ENCODE measurements around the gene SAA2. TPM values are rescaled to one million over a fixed set of nuclear protein-coding genes. Genes with fewer than 3 reads are reported as not detected.
"Not testable (repeated sequence)": the region's sequence is repeated elsewhere in the genome, so short reads cannot be mapped to it uniquely, and the experiment has no call there.

SAA2 gene
- total RNA-seq, 1 donor: not detected

GRCh38 chr11:18277565-18278271, 29.2 kb upstream of the SAA2 start:
- no peak overlapping the region for H3K4me3 ChIP-seq (ENCODE audit: low read depth, low read length)
- no peak for TF ChIP-seq CTCF (IDR thresholded peaks at IDR 0.05; ENCODE audit: insufficient read depth, low read length)
- no peak for DNase-seq (ENCODE audit: low read depth)

GRCh38 chr11:18271206-18271605, 22.7 kb upstream of the SAA2 start:
- TF ChIP-seq CTCF (IDR thresholded peaks at IDR 0.05; ENCODE audit: insufficient read depth, low read length): no peak
- DNase-seq (ENCODE audit: low read depth): no peak
- H3K4me3 ChIP-seq (ENCODE audit: low read depth, low read length): no peak overlapping the region

GRCh38 chr11:18270102-18270501, 21.6 kb upstream of the SAA2 start:
- H3K4me3 ChIP-seq (ENCODE audit: low read depth, low read length): no peak overlapping the region
- no peak for TF ChIP-seq CTCF (IDR thresholded peaks at IDR 0.05; ENCODE audit: insufficient read depth, low read length)
- DNase-seq (ENCODE audit: low read depth): no peak

GRCh38 chr11:18269252-18269651, 20.8 kb upstream of the SAA2 start:
- DNase-seq (ENCODE audit: low read depth); H3K4me3 ChIP-seq (ENCODE audit: low read depth, low read length): not testable (repeated sequence)

- H3K4me3 ChIP-seq (ENCODE audit: low read depth, low read length); DNase-seq (ENCODE audit: low read depth): not testable (repeated sequence)
These were observed 19.1 kb upstream of the SAA2 start for GRCh38 chr11:18267335-18268133.

- no peak for TF ChIP-seq CTCF (IDR thresholded peaks at IDR 0.05; ENCODE audit: insufficient read depth, low read length)
- H3K4me3 ChIP-seq (ENCODE audit: low read depth, low read length): no peak within 1 kb of the TSS
- no peak for DNase-seq (ENCODE audit: low read depth)
These were observed 17.5 kb upstream of the SAA2 start, which contains the start of gene SAA1 for GRCh38 chr11:18265949-18266348. Gene SAA1, plus strand, starts transcription at chr11:18266264. Its CDS starts 624 bp downstream, at chr11:18266888.

- DNase-seq (ENCODE audit: low read depth): no peak
- TF ChIP-seq CTCF (IDR thresholded peaks at IDR 0.05; ENCODE audit: insufficient read depth, low read length): no peak
- no peak overlapping the region for H3K4me3 ChIP-seq (ENCODE audit: low read depth, low read length)
These were observed 16.4 kb upstream of the SAA2 start for GRCh38 chr11:18264677-18265555.

All from fibroblast of the aortic adventitia (primary cell).